ENCODE results near the gene TCAIM. TPM values are rescaled to one million over a fixed set of nuclear protein-coding genes. Genes with fewer than 3 reads are reported as not detected.
A peak's percentile ranks its signal among the peaks of the same experiment; 100 is the strongest.

Gene TCAIM
- total and polyA plus RNA-seq, 9 of the 15 experiments (the other 6 are each of a cell fraction or from before 2014, with no cell fraction given): 19.7 to 53.3 (median 36.9) TPM

- TF ChIP-seq, protein P1, sequence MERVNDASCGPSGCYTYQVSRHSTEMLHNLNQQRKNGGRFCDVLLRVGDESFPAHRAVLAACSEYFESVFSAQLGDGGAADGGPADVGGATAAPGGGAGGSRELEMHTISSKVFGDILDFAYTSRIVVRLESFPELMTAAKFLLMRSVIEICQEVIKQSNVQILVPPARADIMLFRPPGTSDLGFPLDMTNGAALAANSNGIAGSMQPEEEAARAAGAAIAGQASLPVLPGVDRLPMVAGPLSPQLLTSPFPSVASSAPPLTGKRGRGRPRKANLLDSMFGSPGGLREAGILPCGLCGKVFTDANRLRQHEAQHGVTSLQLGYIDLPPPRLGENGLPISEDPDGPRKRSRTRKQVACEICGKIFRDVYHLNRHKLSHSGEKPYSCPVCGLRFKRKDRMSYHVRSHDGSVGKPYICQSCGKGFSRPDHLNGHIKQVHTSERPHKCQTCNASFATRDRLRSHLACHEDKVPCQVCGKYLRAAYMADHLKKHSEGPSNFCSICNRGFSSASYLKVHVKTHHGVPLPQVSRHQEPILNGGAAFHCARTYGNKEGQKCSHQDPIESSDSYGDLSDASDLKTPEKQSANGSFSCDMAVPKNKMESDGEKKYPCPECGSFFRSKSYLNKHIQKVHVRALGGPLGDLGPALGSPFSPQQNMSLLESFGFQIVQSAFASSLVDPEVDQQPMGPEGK (CRISPR knock-in tag; IDR thresholded peaks at IDR 0.05; ENCODE audit: borderline replicate concordance): no peak
- TF ChIP-seq TGIF2 (CRISPR knock-in tag; IDR thresholded peaks at IDR 0.05): no peak
- TF ChIP-seq SNRNP70 (optimal IDR thresholded peaks at IDR 0.05; ENCODE audit: low read depth, low read length): no peak
- TF ChIP-seq NFATC3 (IDR thresholded peaks at IDR 0.05): no peak
- TF ChIP-seq GABPB2 (CRISPR knock-in tag; conservative IDR thresholded peaks at IDR 0.05): no peak
- TF ChIP-seq SAFB2 (IDR thresholded peaks at IDR 0.05; ENCODE audit: borderline replicate concordance, low read depth, low read length, severe bottlenecking): no peak
- no peak for TF ChIP-seq BHLHE40 (IDR thresholded peaks at IDR 0.05; ENCODE audit: low read length)
- TF ChIP-seq, protein P2, sequence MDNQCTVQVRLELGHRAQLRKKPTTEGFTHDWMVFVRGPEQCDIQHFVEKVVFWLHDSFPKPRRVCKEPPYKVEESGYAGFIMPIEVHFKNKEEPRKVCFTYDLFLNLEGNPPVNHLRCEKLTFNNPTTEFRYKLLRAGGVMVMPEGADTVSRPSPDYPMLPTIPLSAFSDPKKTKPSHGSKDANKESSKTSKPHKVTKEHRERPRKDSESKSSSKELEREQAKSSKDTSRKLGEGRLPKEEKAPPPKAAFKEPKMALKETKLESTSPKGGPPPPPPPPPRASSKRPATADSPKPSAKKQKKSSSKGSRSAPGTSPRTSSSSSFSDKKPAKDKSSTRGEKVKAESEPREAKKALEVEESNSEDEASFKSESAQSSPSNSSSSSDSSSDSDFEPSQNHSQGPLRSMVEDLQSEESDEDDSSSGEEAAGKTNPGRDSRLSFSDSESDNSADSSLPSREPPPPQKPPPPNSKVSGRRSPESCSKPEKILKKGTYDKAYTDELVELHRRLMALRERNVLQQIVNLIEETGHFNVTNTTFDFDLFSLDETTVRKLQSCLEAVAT (IDR thresholded peaks at IDR 0.05): no peak
- TF ChIP-seq CCAR2 (IDR thresholded peaks at IDR 0.05; ENCODE audit: low read depth, low read length): no peak
- TF ChIP-seq XRCC3 (IDR thresholded peaks at IDR 0.05): no peak
- peak; percentile 85 for TF ChIP-seq ZNF354B (CRISPR knock-in tag; IDR thresholded peaks at IDR 0.05)
- TF ChIP-seq POU5F1 (IDR thresholded peaks at IDR 0.05; ENCODE audit: borderline replicate concordance, low read depth, low read length, partially characterized antibody): no peak
- no peak for TF ChIP-seq MTA1 (IDR thresholded peaks at IDR 0.05; ENCODE audit: borderline replicate concordance)
- no peak for TF ChIP-seq HDGF (IDR thresholded peaks at IDR 0.05)
- no peak for TF ChIP-seq SIX5 (IDR thresholded peaks at IDR 0.05; ENCODE audit: borderline replicate concordance in 1 of 2, insufficient read depth in 1 of 2, low read depth in 1 of 2, low read length in 2 of 2)
- TF ChIP-seq NR2C1 (IDR thresholded peaks at IDR 0.05): no peak
- peak; percentile 88 for TF ChIP-seq NR2C1 (tag; IDR thresholded peaks at IDR 0.05)
- TF ChIP-seq, protein P3, sequence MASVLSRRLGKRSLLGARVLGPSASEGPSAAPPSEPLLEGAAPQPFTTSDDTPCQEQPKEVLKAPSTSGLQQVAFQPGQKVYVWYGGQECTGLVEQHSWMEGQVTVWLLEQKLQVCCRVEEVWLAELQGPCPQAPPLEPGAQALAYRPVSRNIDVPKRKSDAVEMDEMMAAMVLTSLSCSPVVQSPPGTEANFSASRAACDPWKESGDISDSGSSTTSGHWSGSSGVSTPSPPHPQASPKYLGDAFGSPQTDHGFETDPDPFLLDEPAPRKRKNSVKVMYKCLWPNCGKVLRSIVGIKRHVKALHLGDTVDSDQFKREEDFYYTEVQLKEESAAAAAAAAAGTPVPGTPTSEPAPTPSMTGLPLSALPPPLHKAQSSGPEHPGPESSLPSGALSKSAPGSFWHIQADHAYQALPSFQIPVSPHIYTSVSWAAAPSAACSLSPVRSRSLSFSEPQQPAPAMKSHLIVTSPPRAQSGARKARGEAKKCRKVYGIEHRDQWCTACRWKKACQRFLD (CRISPR knock-in tag; IDR thresholded peaks at IDR 0.05): peak; percentile 98
- TF ChIP-seq ZNF512 (tag; IDR thresholded peaks at IDR 0.05): no peak
Observed at GRCh38 chr3:44437800-44438199, 99.2 kb downstream of the TCAIM start (continued).

All from K562 (cell line).